ENCODE data around the gene UVRAG.

DNA sequence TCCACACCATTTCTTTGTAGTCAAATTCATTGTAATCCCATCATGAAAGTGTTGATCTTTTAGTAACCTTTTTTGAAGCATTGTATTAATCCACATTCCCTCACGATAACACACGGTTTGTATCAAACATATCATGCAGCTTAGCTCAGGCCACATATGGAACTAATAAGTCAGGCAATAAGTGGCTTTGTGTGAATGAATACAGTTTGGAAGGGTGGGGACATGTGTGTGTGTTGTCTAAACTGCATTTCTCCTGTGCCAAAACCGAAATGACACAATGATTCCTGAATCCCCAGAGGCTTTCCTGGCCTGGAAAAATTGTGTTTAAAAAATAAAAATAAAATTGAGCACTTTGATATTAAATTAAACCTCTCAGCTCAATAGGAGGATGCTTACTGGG is 293.0 kb downstream of the UVRAG start:
- TF ChIP-seq CAMTA2 (CRISPR knock-in tag; IDR thresholded peaks at IDR 0.05; ENCODE audit: borderline replicate concordance) (no peak), NR2F1 (CRISPR knock-in tag; IDR thresholded peaks at IDR 0.05) (no peak), KLF15 (CRISPR knock-in tag; IDR thresholded peaks at IDR 0.05; ENCODE audit: borderline replicate concordance) (no peak)

Measured in HepG2 (cell line).